ENCODE measurements around the gene TOX3. TPM values are rescaled to one million over a fixed set of nuclear protein-coding genes. Genes with fewer than 3 reads are reported as not detected.

Gene TOX3
- total RNA-seq, 4 donors from 2014 or later, result 1.7 TPM; not detected in 3

GRCh38 chr16:52424591-52424990 is 122.4 kb downstream of the TOX3 start:
- Histone ChIP-seq H3K9me3 (no peaks in the 10 kb centered on the region), H3K27me3 (no peaks in the 10 kb centered on the region), H3K27ac (no peak overlapping the region), H3K36me3 (no peaks in the 10 kb centered on the region), H3K4me1 (no peaks in the 10 kb centered on the region), H3K4me3 (no peak overlapping the region)
- 84 to 88% methylated on average over 2 of the region's 2 CpGs for WGBS, 2 donors
- no peak for DNase-seq (ENCODE audit: low spot score in 2 of 2)
- TF ChIP-seq CTCF (IDR thresholded peaks at IDR 0.05) (no peak), POLR2A (IDR thresholded peaks at IDR 0.05) (no peak), EP300 (IDR thresholded peaks at IDR 0.05) (no peak)

GRCh38 chr16:52422307-52422706 is 124.6 kb downstream of the TOX3 start:
- H3K27me3 ChIP-seq, result no peaks in the 10 kb centered on the region
- DNase-seq (ENCODE audit: low spot score in 2 of 2), result no peak
- no peak overlapping the region for H3K4me3 ChIP-seq
- no peaks in the 10 kb centered on the region for H3K36me3 ChIP-seq
- H3K9me3 ChIP-seq, result no peaks in the 10 kb centered on the region
- H3K4me1 ChIP-seq, result no peaks in the 10 kb centered on the region
- TF ChIP-seq EP300 (IDR thresholded peaks at IDR 0.05) (no peak), POLR2A (IDR thresholded peaks at IDR 0.05) (no peak), CTCF (IDR thresholded peaks at IDR 0.05) (no peak)
- 22 to 23% methylated on average over 1 of the region's 1 CpG for WGBS, 2 donors
- no peak overlapping the region for H3K27ac ChIP-seq

- no peak overlapping the region for H3K4me3 ChIP-seq
- DNase-seq (ENCODE audit: low spot score in 2 of 2), result no peak
- peaks cover 0 to 4% (median 0%) of the 10 kb centered on the region in 4 donors for H3K9me3 ChIP-seq
- no peaks in the 10 kb centered on the region for H3K36me3 ChIP-seq
- TF ChIP-seq POLR2A (IDR thresholded peaks at IDR 0.05), result no peak
- TF ChIP-seq EP300 (IDR thresholded peaks at IDR 0.05), result no peak
- TF ChIP-seq CTCF (IDR thresholded peaks at IDR 0.05), result no peak
- no peaks in the 10 kb centered on the region for H3K27me3 ChIP-seq
- H3K27ac ChIP-seq, result no peak overlapping the region
- no peaks in the 10 kb centered on the region for H3K4me1 ChIP-seq
- 39 to 40% methylated on average over 3 of the region's 3 CpGs for WGBS, 2 donors
Observed at GRCh38 chr16:52418201-52418600, 128.7 kb downstream of the TOX3 start.

GRCh38 chr16:52416888-52417287 is 130.1 kb downstream of the TOX3 start:
- peaks cover 0 to 4% (median 0%) of the 10 kb centered on the region in 4 donors for H3K9me3 ChIP-seq
- no peak overlapping the region for H3K27ac ChIP-seq
- TF ChIP-seq POLR2A (IDR thresholded peaks at IDR 0.05) (no peak), EP300 (IDR thresholded peaks at IDR 0.05) (no peak), CTCF (IDR thresholded peaks at IDR 0.05) (no peak)
- H3K36me3 ChIP-seq, result no peaks in the 10 kb centered on the region
- H3K4me1 ChIP-seq, result no peaks in the 10 kb centered on the region
- DNase-seq (ENCODE audit: low spot score in 2 of 2), result no peak
- no peak overlapping the region for H3K4me3 ChIP-seq
- WGBS, 2 donors, result 39 to 91% methylated on average over 1 of the region's 1 CpG
- no peaks in the 10 kb centered on the region for H3K27me3 ChIP-seq

- TF ChIP-seq EP300 (IDR thresholded peaks at IDR 0.05) (no peak), POLR2A (IDR thresholded peaks at IDR 0.05) (no peak), CTCF (IDR thresholded peaks at IDR 0.05) (no peak)
- no peak for DNase-seq (ENCODE audit: low spot score in 2 of 2)
- Histone ChIP-seq H3K4me3 (no peak overlapping the region), H3K27ac (no peak overlapping the region), H3K36me3 (no peaks in the 10 kb centered on the region), H3K9me3 (peaks cover 0 to 4% (median 0%) of the 10 kb centered on the region in 4 donors), H3K27me3 (no peaks in the 10 kb centered on the region), H3K4me1 (no peaks in the 10 kb centered on the region)
- 80 to 81% methylated on average over 3 of the region's 3 CpGs for WGBS, 2 donors
Observed at GRCh38 chr16:52411011-52411410, 135.9 kb downstream of the TOX3 start.
